ENCODE data around the gene MAN1C1. TPM values are rescaled to one million over a fixed set of nuclear protein-coding genes. Genes with fewer than 3 reads are reported as not detected.

The MAN1C1 gene
- total RNA-seq, 2 donors from 2014 or later = 2.2 to 4.3 TPM

DNA sequence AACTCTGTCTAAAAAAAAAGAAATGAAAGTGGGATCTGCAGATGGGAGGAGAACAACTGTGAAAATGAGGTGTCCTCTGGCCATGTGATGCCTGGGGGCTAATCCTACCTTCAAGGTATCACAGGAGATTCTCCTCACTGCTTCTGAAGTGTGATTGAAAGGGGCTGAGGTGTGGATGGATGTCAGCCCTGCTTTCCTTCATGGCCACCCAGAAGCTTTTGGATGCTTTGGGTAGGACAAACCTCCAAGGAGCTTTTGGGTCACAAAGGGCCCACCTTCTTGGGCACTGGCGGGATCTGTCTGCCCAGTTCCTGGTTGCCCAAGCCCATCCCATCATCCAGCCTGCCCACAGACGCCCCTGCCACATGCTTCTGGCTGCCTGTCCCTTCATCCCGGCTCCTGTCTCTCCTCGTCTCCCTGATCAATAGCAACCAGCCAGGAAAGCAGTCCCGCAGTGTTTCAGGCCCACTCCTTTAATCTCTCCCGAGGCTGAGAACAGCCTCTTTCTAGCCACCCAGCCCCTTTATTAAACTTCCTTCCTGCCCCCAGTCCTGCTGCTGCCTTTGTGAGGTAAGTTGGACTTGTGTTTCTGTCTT, 87.2 kb downstream of the MAN1C1 start:
- Histone ChIP-seq H3K27ac (ENCODE audit: low read depth, low read length) (no peak overlapping the region), H3K36me3 (ENCODE audit: control insufficient read depth, insufficient read depth, low read length) (no peaks in the 10 kb centered on the region), H3K4me1 (ENCODE audit: control insufficient read depth, insufficient read depth, low read length) (peaks cover 14% of the 10 kb centered on the region), H3K9ac (ENCODE audit: extremely low read depth, low read length, poor library complexity, severe bottlenecking) (no peak overlapping the region), H3K27me3 (ENCODE audit: control insufficient read depth, insufficient read depth, low read length, poor library complexity, severe bottlenecking) (no peaks in the 10 kb centered on the region), H3K9me3 (ENCODE audit: control insufficient read depth, low read length) (no peaks in the 10 kb centered on the region), H3K4me3 (ENCODE audit: low read length) (no peak overlapping the region)
- WGBS, 2 experiments (ENCODE audit: insufficient coverage in 1 of 2, insufficient read length in 1 of 2) = 57 to 80% methylated on average over 3 to 6 of the region's 6 CpGs
- Mint-ChIP-seq H3K27me3 (ENCODE audit: insufficient read depth) (peaks cover 4% of the 10 kb centered on the region), H3K4me3 (no peak overlapping the region), H3K9me3 (no peaks in the 10 kb centered on the region), H3K36me3 (ENCODE audit: low read depth) (no peaks in the 10 kb centered on the region), H3K27ac (no peak overlapping the region), H3K4me1 (peaks cover 51% of the 10 kb centered on the region)
- TF ChIP-seq, protein P1, sequence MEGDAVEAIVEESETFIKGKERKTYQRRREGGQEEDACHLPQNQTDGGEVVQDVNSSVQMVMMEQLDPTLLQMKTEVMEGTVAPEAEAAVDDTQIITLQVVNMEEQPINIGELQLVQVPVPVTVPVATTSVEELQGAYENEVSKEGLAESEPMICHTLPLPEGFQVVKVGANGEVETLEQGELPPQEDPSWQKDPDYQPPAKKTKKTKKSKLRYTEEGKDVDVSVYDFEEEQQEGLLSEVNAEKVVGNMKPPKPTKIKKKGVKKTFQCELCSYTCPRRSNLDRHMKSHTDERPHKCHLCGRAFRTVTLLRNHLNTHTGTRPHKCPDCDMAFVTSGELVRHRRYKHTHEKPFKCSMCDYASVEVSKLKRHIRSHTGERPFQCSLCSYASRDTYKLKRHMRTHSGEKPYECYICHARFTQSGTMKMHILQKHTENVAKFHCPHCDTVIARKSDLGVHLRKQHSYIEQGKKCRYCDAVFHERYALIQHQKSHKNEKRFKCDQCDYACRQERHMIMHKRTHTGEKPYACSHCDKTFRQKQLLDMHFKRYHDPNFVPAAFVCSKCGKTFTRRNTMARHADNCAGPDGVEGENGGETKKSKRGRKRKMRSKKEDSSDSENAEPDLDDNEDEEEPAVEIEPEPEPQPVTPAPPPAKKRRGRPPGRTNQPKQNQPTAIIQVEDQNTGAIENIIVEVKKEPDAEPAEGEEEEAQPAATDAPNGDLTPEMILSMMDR (conservative IDR thresholded peaks at IDR 0.05) = no peak
- no peak for DNase-seq

DNA sequence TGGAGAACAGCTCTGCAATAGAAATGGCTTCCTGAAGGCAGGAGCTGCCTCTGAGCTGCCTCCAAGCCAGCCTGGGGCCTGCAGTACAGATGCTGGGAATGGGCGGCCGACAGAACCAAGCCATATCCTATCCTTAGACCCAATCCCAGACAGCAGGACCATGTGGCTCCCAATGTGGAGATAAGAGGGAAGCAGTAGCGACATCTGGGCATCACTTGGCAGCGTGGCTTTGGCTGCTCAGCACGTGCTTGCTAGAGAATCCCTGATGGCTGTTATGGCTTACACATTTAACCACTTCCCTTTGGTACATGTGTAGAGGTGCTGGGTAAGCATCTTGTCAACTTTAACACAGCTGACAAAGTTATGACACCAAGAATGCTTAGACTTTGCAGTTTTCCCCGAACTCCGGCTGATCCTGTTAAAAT, 87.7 kb downstream of the MAN1C1 start:
- no peaks in the 10 kb centered on the region for H3K36me3 ChIP-seq (ENCODE audit: control insufficient read depth, insufficient read depth, low read length)
- no peak overlapping the region for H3K4me3 ChIP-seq (ENCODE audit: low read length)
- H3K27ac ChIP-seq (ENCODE audit: low read depth, low read length) = no peak overlapping the region
- TF ChIP-seq, protein P1 (conservative IDR thresholded peaks at IDR 0.05) = no peak
- H3K4me1 Mint-ChIP-seq = peaks cover 54% of the 10 kb centered on the region
- H3K27me3 ChIP-seq (ENCODE audit: control insufficient read depth, insufficient read depth, low read length, poor library complexity, severe bottlenecking) = no peaks in the 10 kb centered on the region
- H3K9ac ChIP-seq (ENCODE audit: extremely low read depth, low read length, poor library complexity, severe bottlenecking) = no peak overlapping the region
- no peak overlapping the region for H3K4me3 Mint-ChIP-seq
- DNase-seq = no peak
- H3K27ac Mint-ChIP-seq = no peak overlapping the region
- H3K4me1 ChIP-seq (ENCODE audit: control insufficient read depth, insufficient read depth, low read length) = peaks cover 17% of the 10 kb centered on the region
- no peaks in the 10 kb centered on the region for H3K36me3 Mint-ChIP-seq (ENCODE audit: low read depth)
- H3K9me3 Mint-ChIP-seq = no peaks in the 10 kb centered on the region
- H3K27me3 Mint-ChIP-seq (ENCODE audit: insufficient read depth) = peaks cover 4% of the 10 kb centered on the region
- WGBS, 2 experiments (ENCODE audit: insufficient coverage in 1 of 2, insufficient read length in 1 of 2) = 93 to 98% methylated on average over 3 to 7 of the region's 7 CpGs
- no peaks in the 10 kb centered on the region for H3K9me3 ChIP-seq (ENCODE audit: control insufficient read depth, low read length)

DNA sequence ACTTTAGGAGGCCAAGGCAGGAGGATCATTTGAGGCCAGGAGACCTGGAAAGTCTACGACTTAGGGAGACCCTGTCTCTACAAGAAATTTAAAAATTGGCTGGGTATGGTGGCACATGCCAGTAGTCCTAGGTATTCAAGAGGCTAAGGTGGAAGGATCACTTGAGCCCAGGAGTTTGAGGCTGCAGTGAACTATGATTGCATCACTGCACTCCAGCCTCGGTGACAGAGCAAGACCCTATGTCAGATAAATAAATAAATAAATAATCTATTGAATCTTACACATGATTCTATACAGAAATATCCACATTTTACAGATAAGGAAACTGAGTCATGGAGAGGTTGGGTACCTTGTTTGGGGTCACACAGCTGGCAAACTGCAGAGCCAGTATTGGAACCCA, 89.1 kb downstream of the MAN1C1 start:
- DNase-seq = no peak
- H3K27me3 ChIP-seq (ENCODE audit: control insufficient read depth, insufficient read depth, low read length, poor library complexity, severe bottlenecking) = no peaks in the 10 kb centered on the region
- no peak overlapping the region for H3K27ac ChIP-seq (ENCODE audit: low read depth, low read length)
- no peaks in the 10 kb centered on the region for H3K36me3 Mint-ChIP-seq (ENCODE audit: low read depth)
- H3K9ac ChIP-seq (ENCODE audit: extremely low read depth, low read length, poor library complexity, severe bottlenecking) = no peak overlapping the region
- TF ChIP-seq, protein P1 (conservative IDR thresholded peaks at IDR 0.05) = no peak
- H3K9me3 Mint-ChIP-seq = no peaks in the 10 kb centered on the region
- H3K4me3 Mint-ChIP-seq = no peak overlapping the region
- peaks cover 4% of the 10 kb centered on the region for H3K27me3 Mint-ChIP-seq (ENCODE audit: insufficient read depth)
- H3K27ac Mint-ChIP-seq = no peak overlapping the region
- H3K36me3 ChIP-seq (ENCODE audit: control insufficient read depth, insufficient read depth, low read length) = no peaks in the 10 kb centered on the region
- peaks cover 50% of the 10 kb centered on the region for H3K4me1 Mint-ChIP-seq
- 83 to 100% methylated on average over 1 to 2 of the region's 2 CpGs for WGBS, 2 experiments (ENCODE audit: insufficient coverage in 1 of 2, insufficient read length in 1 of 2)
- peaks cover 17% of the 10 kb centered on the region for H3K4me1 ChIP-seq (ENCODE audit: control insufficient read depth, insufficient read depth, low read length)
- no peaks in the 10 kb centered on the region for H3K9me3 ChIP-seq (ENCODE audit: control insufficient read depth, low read length)
- no peak overlapping the region for H3K4me3 ChIP-seq (ENCODE audit: low read length)
